Osteoblast (primary cell): ENCODE measurements around the gene RSPO4. TPM values are rescaled to one million over a fixed set of nuclear protein-coding genes. Genes with fewer than 3 reads are reported as not detected.

Experiments used
- DNase-seq: peaks from one replicate; pipeline ENCODE4 v3.0.0; 2011; ENCODE audit warnings: low spot score, mixed read lengths; ENCODE audit not compliant: insufficient read length; ENCODE audit errors: missing footprints
- H2AFZ ChIP-seq: 2 replicates; pipeline ENCODE4 v1.6.0; 2011; ENCODE audit warnings: mild to moderate bottlenecking, low read length
- H3K27ac ChIP-seq: 2 replicates; pipeline ENCODE4 v1.5.1; 2011; ENCODE audit warnings: mild to moderate bottlenecking, low read depth, low read length, moderate library complexity
- H3K27me3 ChIP-seq: 2 replicates; pipeline ENCODE4 v1.6.0; 2012; ENCODE audit warnings: mild to moderate bottlenecking, control low read depth, inconsistent platforms, low read length, moderate library complexity; ENCODE audit not compliant: insufficient read depth
- H3K36me3 ChIP-seq: 2 replicates; pipeline ENCODE4 v1.5.1; 2011; ENCODE audit warnings: mild to moderate bottlenecking, low read length, control low read depth, moderate library complexity; ENCODE audit not compliant: insufficient read depth
- H3K4me1 ChIP-seq: 2 replicates; pipeline ENCODE4 v1.5.1; 2011; ENCODE audit warnings: mild to moderate bottlenecking, low read length, control low read depth, moderate library complexity; ENCODE audit not compliant: insufficient read depth
- H3K4me2 ChIP-seq: 2 replicates; pipeline ENCODE4 v1.6.0; 2011; ENCODE audit warnings: mild to moderate bottlenecking, low read length; ENCODE audit not compliant: insufficient read depth
- H3K4me3 ChIP-seq: fragments of 200-600 bp; sonication (generic); 3 replicates; pipeline ENCODE4 v1.5.1; 2012; ENCODE audit warnings: mild to moderate bottlenecking, low read length, inconsistent platforms; ENCODE audit not compliant: insufficient read depth
- H3K79me2 ChIP-seq: 2 replicates; pipeline ENCODE4 v1.6.0; 2012; ENCODE audit warnings: mild to moderate bottlenecking, low read length, control low read depth, inconsistent platforms; ENCODE audit not compliant: insufficient read depth
- H3K9me3 ChIP-seq: 2 replicates; pipeline ENCODE4 v1.5.1; 2011; ENCODE audit warnings: low read depth, low read length, control low read depth
- H4K20me1 ChIP-seq: 2 replicates; pipeline ENCODE4 v1.6.0; 2012; ENCODE audit warnings: mild to moderate bottlenecking, low read length, control low read depth; ENCODE audit not compliant: insufficient read depth
- CTCF ChIP-seq: IDR thresholded peaks from 2 replicates; pipeline ENCODE4 v1.5.1; 2011; ENCODE audit warnings: mild to moderate bottlenecking, low read depth, low read length, moderate library complexity; ENCODE audit errors: extremely low read depth
- total RNA-seq: library from RNA; depleted of rRNA; stranded (reverse); fragments of >200 nt; gene quantifications from 2 replicates; pipeline ENCODE4 v1.2.3, GENCODE V29; 2012

The RSPO4 gene
- total RNA-seq, 1 donor, result not detected

GRCh38 chr20:939606-940005 is 62.5 kb downstream of the RSPO4 start:
- Histone ChIP-seq H3K27me3 (peaks cover 7% of the 10 kb centered on the region), H2AFZ (no peak overlapping the region), H3K36me3 (no peaks in the 10 kb centered on the region), H3K9me3 (no peaks in the 10 kb centered on the region), H4K20me1 (no peaks in the 10 kb centered on the region), H3K4me2 (no peak overlapping the region), H3K4me1 (no peaks in the 10 kb centered on the region), H3K4me3 (no peak overlapping the region), H3K27ac (no peak overlapping the region), H3K79me2 (no peaks in the 10 kb centered on the region)
- no peak for DNase-seq
- TF ChIP-seq CTCF, result no peak

- TF ChIP-seq CTCF, result no peak
- Histone ChIP-seq H3K79me2 (no peaks in the 10 kb centered on the region), H3K27ac (no peak overlapping the region), H3K9me3 (peaks cover 5% of the 10 kb centered on the region), H3K4me2 (no peak overlapping the region), H3K36me3 (no peaks in the 10 kb centered on the region), H3K27me3 (no peaks in the 10 kb centered on the region), H3K4me3 (no peak overlapping the region), H2AFZ (no peak overlapping the region), H3K4me1 (no peaks in the 10 kb centered on the region), H4K20me1 (no peaks in the 10 kb centered on the region)
- no peak for DNase-seq
Measured at GRCh38 chr20:934186-934840, 67.8 kb downstream of the RSPO4 start.

GRCh38 chr20:933029-933428 is 69.1 kb downstream of the RSPO4 start:
- Histone ChIP-seq H2AFZ (no peak overlapping the region), H3K27ac (no peak overlapping the region), H4K20me1 (no peaks in the 10 kb centered on the region), H3K36me3 (no peaks in the 10 kb centered on the region), H3K4me3 (no peak overlapping the region), H3K9me3 (peaks cover 5% of the 10 kb centered on the region), H3K79me2 (no peaks in the 10 kb centered on the region), H3K4me2 (no peak overlapping the region), H3K4me1 (no peaks in the 10 kb centered on the region), H3K27me3 (no peaks in the 10 kb centered on the region)
- DNase-seq, result no peak
- no peak for TF ChIP-seq CTCF

GRCh38 chr20:931401-931800 is 70.7 kb downstream of the RSPO4 start:
- peaks cover 1% of the 10 kb centered on the region for H3K4me1 ChIP-seq
- no peak overlapping the region for H2AFZ ChIP-seq
- H3K79me2 ChIP-seq, result no peaks in the 10 kb centered on the region
- H3K36me3 ChIP-seq, result no peaks in the 10 kb centered on the region
- H3K4me2 ChIP-seq, result no peak overlapping the region
- TF ChIP-seq CTCF, result no peak
- DNase-seq, result no peak
- no peak overlapping the region for H3K4me3 ChIP-seq
- peaks cover 2% of the 10 kb centered on the region for H3K27me3 ChIP-seq
- no peak overlapping the region for H3K27ac ChIP-seq
- H4K20me1 ChIP-seq, result no peaks in the 10 kb centered on the region
- H3K9me3 ChIP-seq, result peaks cover 5% of the 10 kb centered on the region
